ENCODE results near the gene FBXO38.

FBXO38 gene

GRCh38 chr5:148343603-148344487 lies 39.9 kb upstream of the FBXO38 start:
- Mint-ChIP-seq H3K27me3 (ENCODE audit: low read depth) (no peaks in the 10 kb centered on the region), H3K4me3 (no peak overlapping the region), H3K4me1 (no peaks in the 10 kb centered on the region), H3K27ac (no peak overlapping the region), H3K36me3 (ENCODE audit: low read depth) (no peaks in the 10 kb centered on the region), H3K9me3 (no peaks in the 10 kb centered on the region)
- no peak for TF ChIP-seq CTCF (IDR thresholded peaks at IDR 0.05; ENCODE audit: unreplicated experiment in 3 of 3)

GRCh38 chr5:148347706-148348105 lies 36.1 kb upstream of the FBXO38 start:
- Mint-ChIP-seq H3K27me3 (ENCODE audit: low read depth) (no peaks in the 10 kb centered on the region), H3K4me3 (no peak overlapping the region), H3K9me3 (no peaks in the 10 kb centered on the region), H3K4me1 (no peaks in the 10 kb centered on the region), H3K27ac (no peak overlapping the region), H3K36me3 (ENCODE audit: low read depth) (no peaks in the 10 kb centered on the region)
- TF ChIP-seq CTCF (IDR thresholded peaks at IDR 0.05; ENCODE audit: unreplicated experiment in 3 of 3) = no peak

GRCh38 chr5:148352696-148353095 lies 31.1 kb upstream of the FBXO38 start:
- TF ChIP-seq CTCF (IDR thresholded peaks at IDR 0.05; ENCODE audit: unreplicated experiment in 3 of 3) = no peak
- Mint-ChIP-seq H3K27me3 (ENCODE audit: low read depth) (no peaks in the 10 kb centered on the region), H3K27ac (no peak overlapping the region), H3K9me3 (no peaks in the 10 kb centered on the region), H3K4me3 (no peak overlapping the region), H3K4me1 (no peaks in the 10 kb centered on the region), H3K36me3 (ENCODE audit: low read depth) (no peaks in the 10 kb centered on the region)

GRCh38 chr5:148353634-148354033 lies 30.1 kb upstream of the FBXO38 start:
- no peaks in the 10 kb centered on the region for H3K27me3 Mint-ChIP-seq (ENCODE audit: low read depth)
- H3K9me3 Mint-ChIP-seq = peaks cover under 1% of the 10 kb centered on the region
- no peak overlapping the region for H3K27ac Mint-ChIP-seq
- H3K4me3 Mint-ChIP-seq = no peak overlapping the region
- no peaks in the 10 kb centered on the region for H3K4me1 Mint-ChIP-seq
- H3K36me3 Mint-ChIP-seq (ENCODE audit: low read depth) = no peaks in the 10 kb centered on the region
- TF ChIP-seq CTCF (IDR thresholded peaks at IDR 0.05; ENCODE audit: unreplicated experiment in 3 of 3) = no peak

- H3K27me3 Mint-ChIP-seq (ENCODE audit: low read depth) = no peaks in the 10 kb centered on the region
- TF ChIP-seq CTCF (IDR thresholded peaks at IDR 0.05; ENCODE audit: unreplicated experiment in 3 of 3) = no peak
- no peaks in the 10 kb centered on the region for H3K4me1 Mint-ChIP-seq
- no peak overlapping the region for H3K4me3 Mint-ChIP-seq
- no peak overlapping the region for H3K27ac Mint-ChIP-seq
- H3K36me3 Mint-ChIP-seq (ENCODE audit: low read depth) = no peaks in the 10 kb centered on the region
- H3K9me3 Mint-ChIP-seq = peaks cover 5% of the 10 kb centered on the region
Measured at GRCh38 chr5:148364343-148364742, 19.4 kb upstream of the FBXO38 start.

GRCh38 chr5:148368299-148368698 lies 15.5 kb upstream of the FBXO38 start:
- no peak for TF ChIP-seq CTCF (IDR thresholded peaks at IDR 0.05; ENCODE audit: unreplicated experiment in 3 of 3)
- Mint-ChIP-seq H3K27me3 (ENCODE audit: low read depth) (no peaks in the 10 kb centered on the region), H3K27ac (no peak overlapping the region), H3K4me1 (no peaks in the 10 kb centered on the region), H3K4me3 (no peak overlapping the region), H3K36me3 (ENCODE audit: low read depth) (no peaks in the 10 kb centered on the region), H3K9me3 (peaks cover 8% of the 10 kb centered on the region)
